BE2C (cell line): ENCODE measurements around the gene SMTNL2.
"Not testable (repeated sequence)": the region's sequence is repeated elsewhere in the genome, so short reads cannot be mapped to it uniquely, and the experiment has no call there.

Experiments used
- DNase-seq: peaks from one replicate; pipeline ENCODE4 v3.0.0-alpha.2; 2020
- H3K27me3 ChIP-seq: fragments of 250-450 bp; sonication (Bioruptor Pico); 2 replicates; pipeline ENCODE4 v1.5.1; 2020; ENCODE audit warnings: mild to moderate bottlenecking
- H3K36me3 ChIP-seq: fragments of 250-450 bp; sonication (Bioruptor Pico); 2 replicates; pipeline ENCODE4 v1.5.1; 2020; ENCODE audit warnings: mild to moderate bottlenecking
- H3K4me1 ChIP-seq: fragments of 250-450 bp; sonication (Bioruptor Pico); 2 replicates; pipeline ENCODE4 v1.5.1; 2020
- H3K4me3 ChIP-seq: 2 replicates; pipeline ENCODE4 v1.5.1; 2011; ENCODE audit warnings: low read depth, low read length
- H3K9me3 ChIP-seq: fragments of 250-450 bp; sonication (Bioruptor Pico); 2 replicates; pipeline ENCODE4 v1.5.1; 2020
- CTCF ChIP-seq: IDR thresholded peaks from 2 replicates; pipeline ENCODE4 v1.5.1; 2012; ENCODE audit warnings: mild to moderate bottlenecking, low read depth, low read length

The SMTNL2 gene

DNA sequence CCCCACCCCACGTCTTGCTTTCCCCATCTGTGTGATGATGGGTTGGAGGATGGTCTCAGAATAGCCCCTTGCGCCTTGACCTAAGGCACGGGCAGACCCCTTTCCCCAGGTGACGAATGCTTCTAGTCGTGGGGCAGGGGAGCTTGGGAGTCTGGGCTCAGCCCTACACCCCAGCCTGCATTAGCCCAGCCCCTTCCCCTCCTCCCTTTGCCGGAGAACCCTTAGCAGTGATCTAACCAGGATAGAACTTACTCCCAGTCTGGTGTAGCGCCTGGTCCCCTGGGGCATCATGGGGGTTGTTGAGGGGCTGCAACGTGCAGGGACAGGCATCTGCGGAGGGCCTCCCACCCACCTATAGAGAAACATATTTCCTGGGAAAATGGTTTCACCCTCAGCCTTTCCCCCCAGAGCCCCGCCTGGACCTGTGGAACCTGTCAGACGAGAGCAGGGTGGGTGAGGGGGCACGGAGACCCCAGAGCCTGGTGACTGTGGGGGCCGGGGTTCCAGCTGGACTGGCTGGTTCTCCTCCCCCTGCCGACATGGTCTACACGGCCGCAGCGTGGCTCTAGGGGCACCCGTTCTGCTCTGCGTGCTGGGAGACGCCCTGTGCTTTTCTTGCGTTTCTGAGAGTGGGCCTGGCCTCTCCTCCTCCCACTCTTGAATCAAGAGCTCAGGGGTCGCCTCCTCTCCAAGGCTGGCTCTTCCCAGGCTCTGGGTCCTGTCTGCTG lies 4.7 kb downstream of the SMTNL2 start:
- H3K27me3 ChIP-seq, result peaks cover 31% of the 10 kb centered on the region

GRCh38 chr17:4590042-4590441 lies 5.7 kb downstream of the SMTNL2 start:
- not testable (repeated sequence) for H3K9me3 ChIP-seq, H3K4me3 ChIP-seq, DNase-seq, H3K36me3 ChIP-seq
- Histone ChIP-seq H3K4me1 (peaks cover 13% of the 10 kb centered on the region), H3K27me3 (peaks cover 21% of the 10 kb centered on the region)

More for the DNA sequence above, 4.7 kb downstream of the SMTNL2 start:
- H3K4me1 ChIP-seq, result peaks cover 13% of the 10 kb centered on the region
- H3K36me3 ChIP-seq, result no peaks in the 10 kb centered on the region
- H3K4me3 ChIP-seq, result no peak overlapping the region
- DNase-seq, result no peak
- H3K9me3 ChIP-seq, result peaks cover 4% of the 10 kb centered on the region; the same call in 1 of the 2 replicates
- no peak for TF ChIP-seq CTCF

- H3K27me3 ChIP-seq, result peaks cover 19% of the 10 kb centered on the region
- no peaks in the 10 kb centered on the region for H3K36me3 ChIP-seq
- no peak for DNase-seq
- H3K4me3 ChIP-seq, result no peak overlapping the region
- H3K4me1 ChIP-seq, result peaks cover 13% of the 10 kb centered on the region
- TF ChIP-seq CTCF, result no peak
- H3K9me3 ChIP-seq, result peaks cover 4% of the 10 kb centered on the region; the same call in 1 of the 2 replicates
Measured at GRCh38 chr17:4590981-4591453, 6.7 kb downstream of the SMTNL2 start.

DNA sequence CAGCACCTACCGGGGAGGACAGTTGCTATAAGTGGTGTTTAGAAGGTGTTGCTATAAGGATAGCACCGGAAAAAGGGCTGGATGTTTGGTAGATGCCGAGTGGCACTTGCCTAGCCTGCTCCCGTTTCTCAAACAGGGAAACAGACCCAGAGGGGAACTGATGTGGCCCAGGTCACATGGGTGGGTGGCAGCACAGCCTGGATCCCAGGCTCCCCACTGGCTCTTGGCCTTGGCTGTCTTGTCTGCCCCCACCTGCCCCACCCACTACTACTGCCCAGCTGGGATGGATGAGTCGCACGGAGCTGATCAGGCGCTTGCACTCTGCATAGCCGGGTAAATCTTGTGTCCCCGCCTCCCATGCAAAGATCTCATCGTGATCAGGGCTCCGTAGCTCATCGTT lies 7.2 kb downstream of the SMTNL2 start:
- Histone ChIP-seq H3K4me1 (peaks cover 13% of the 10 kb centered on the region), H3K36me3 (no peaks in the 10 kb centered on the region), H3K27me3 (peaks cover 19% of the 10 kb centered on the region), H3K4me3 (no peak overlapping the region), H3K9me3 (peaks cover 4% of the 10 kb centered on the region; the same call in 1 of the 2 replicates)
- no peak for TF ChIP-seq CTCF
- peak; percentile 36 for DNase-seq

- Histone ChIP-seq H3K36me3 (no peaks in the 10 kb centered on the region), H3K9me3 (peaks cover 2% of the 10 kb centered on the region; the same call in 1 of the 2 replicates), H3K27me3 (peaks cover 19% of the 10 kb centered on the region), H3K4me1 (peaks cover 11% of the 10 kb centered on the region), H3K4me3 (no peak overlapping the region)
- no peak for DNase-seq
- TF ChIP-seq CTCF, result no peak
Measured at GRCh38 chr17:4592240-4593005, 8.1 kb downstream of the SMTNL2 start.

DNA sequence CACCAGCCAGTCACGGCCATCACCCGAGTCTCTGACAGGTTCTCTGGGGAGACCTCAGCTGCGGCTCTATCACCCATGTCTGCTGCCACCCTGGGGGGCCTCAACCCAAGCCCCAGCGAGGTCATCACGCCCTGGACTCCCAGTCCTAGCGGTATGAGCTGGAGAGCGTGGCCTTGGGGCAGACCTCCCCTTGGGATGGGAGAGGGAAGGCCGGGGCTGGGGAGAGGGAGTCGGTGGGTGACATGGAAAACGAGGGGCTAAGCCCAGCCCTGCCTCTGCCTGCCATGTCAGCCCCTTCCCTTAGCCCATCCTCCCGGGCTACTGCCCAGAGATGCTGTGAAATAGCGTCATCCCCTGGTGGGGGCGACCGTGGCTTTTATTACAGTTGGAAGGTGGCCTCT lies 8.7 kb downstream of the SMTNL2 start:
- H3K27me3 ChIP-seq, result peaks cover 19% of the 10 kb centered on the region
- DNase-seq, result no peak

More for the DNA sequence above, 8.7 kb downstream of the SMTNL2 start:
- Histone ChIP-seq H3K9me3 (no peaks in the 10 kb centered on the region), H3K4me3 (no peak overlapping the region), H3K4me1 (peaks cover 9% of the 10 kb centered on the region; the same call in 1 of the 2 replicates), H3K36me3 (no peaks in the 10 kb centered on the region)
- TF ChIP-seq CTCF, result no peak
